SK-N-MC (cell line): Measurements from ENCODE around the gene MIPOL1.

Experiments used
- EZH2 ChIP-seq: fragments of 200-600 bp; sonication (generic); IDR thresholded peaks from one replicate; pipeline ENCODE4 v1.6.1; 2017; ENCODE audit warnings: antibody characterized with exemption
- FOXP2 ChIP-seq: optimal IDR thresholded peaks from 2 replicates; pipeline ENCODE3; 2011; ENCODE audit warnings: mild to moderate bottlenecking, moderate library complexity; ENCODE audit not compliant: insufficient read depth; ENCODE audit errors: extremely low read length, control extremely low read depth
- POLR2AphosphoS5 ChIP-seq: IDR thresholded peaks from 2 replicates; pipeline ENCODE4 v1.6.1; 2012; ENCODE audit warnings: mild to moderate bottlenecking, low read depth, low read length, borderline replicate concordance

DNA sequence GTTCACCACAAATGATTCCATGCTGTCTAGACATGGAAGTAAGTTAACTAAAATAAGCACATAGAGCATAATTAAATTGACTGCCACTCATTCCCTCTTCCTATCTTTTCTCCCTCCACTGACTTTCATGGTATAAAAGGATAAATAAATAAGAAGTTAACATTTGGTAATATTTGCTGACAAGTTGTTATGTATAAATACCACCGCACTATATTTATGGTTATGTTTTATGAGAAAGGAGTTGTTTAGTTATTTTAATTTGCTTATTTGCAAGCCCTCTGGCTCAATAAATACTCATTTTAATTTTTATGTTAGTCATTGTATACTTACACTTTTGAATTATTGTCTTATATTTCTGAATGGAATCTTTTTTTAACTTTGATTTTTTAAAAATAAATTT lies 113.5 kb downstream of the MIPOL1 start:
- TF ChIP-seq EZH2 (no peak), POLR2AphosphoS5 (no peak), FOXP2 (no peak)
